Left ventricle myocardium inferior (tissue), 1 donor: ENCODE results near the gene MYO16. TPM values are rescaled to one million over a fixed set of nuclear protein-coding genes. Genes with fewer than 3 reads are reported as not detected.

Experiments
- DNase-seq: peaks from one replicate; pipeline ENCODE4 v3.0.0-alpha.2; 2020
- H3K27ac ChIP-seq: fragments of 200-600 bp; replicated peaks from 2 replicates; pipeline ENCODE4 v1.8.0; 2021
- H3K27me3 ChIP-seq: fragments of 200-600 bp; 2 replicates; pipeline ENCODE4 v1.8.0; 2021; ENCODE audit warnings: low read depth
- H3K36me3 ChIP-seq: fragments of 200-600 bp; 2 replicates; pipeline ENCODE4 v1.8.0; 2021
- H3K4me1 ChIP-seq: fragments of 200-600 bp; 2 replicates; pipeline ENCODE4 v1.8.0; 2021
- H3K4me3 ChIP-seq: fragments of 200-600 bp; 2 replicates; pipeline ENCODE4 v1.8.0; 2021; ENCODE audit warnings: mild to moderate bottlenecking, moderate library complexity
- H3K9me3 ChIP-seq: fragments of 200-600 bp; replicated peaks from 2 replicates; pipeline ENCODE4 v1.8.0; 2021
- CTCF ChIP-seq: fragments of 200-600 bp; IDR thresholded peaks from 2 replicates; pipeline ENCODE4 v1.8.0; 2021; ENCODE audit warnings: antibody characterized with exemption, mild to moderate bottlenecking, borderline replicate concordance
- intact Hi-C: fragments of 100-400 bp; cut with micrococcal nuclease; formaldehyde crosslinking; loops from one replicate; pipeline ENCODE4 v1.11.0; 2022
- total RNA-seq: library from RNA; stranded (reverse); fragmentation: NEBNext Ultra II Directional; extraction: Animal tissue kit (Norgen Biotek cat#: 25700); gene quantifications from one replicate; pipeline ENCODE4 v1.2.1, GENCODE V29; 2021
- donor health status: DM: no; HTN: yes; CAD: no; lungs with severe emphysema.

The MYO16 gene
- total RNA-seq, 1 donor from 2014 or later: 1.7 TPM

GRCh38 chr13:108993346-108993745, 363.9 kb downstream of the MYO16 start:
- no peaks in the 10 kb centered on the region for H3K9me3 ChIP-seq
- intact Hi-C loops: no loop called here
- no peak for TF ChIP-seq CTCF
- H3K4me3 ChIP-seq: no peak overlapping the region
- H3K27ac ChIP-seq: no peak overlapping the region
- DNase-seq: no peak
- H3K4me1 ChIP-seq: no peaks in the 10 kb centered on the region
- no peaks in the 10 kb centered on the region for H3K27me3 ChIP-seq
- no peaks in the 10 kb centered on the region for H3K36me3 ChIP-seq

DNA sequence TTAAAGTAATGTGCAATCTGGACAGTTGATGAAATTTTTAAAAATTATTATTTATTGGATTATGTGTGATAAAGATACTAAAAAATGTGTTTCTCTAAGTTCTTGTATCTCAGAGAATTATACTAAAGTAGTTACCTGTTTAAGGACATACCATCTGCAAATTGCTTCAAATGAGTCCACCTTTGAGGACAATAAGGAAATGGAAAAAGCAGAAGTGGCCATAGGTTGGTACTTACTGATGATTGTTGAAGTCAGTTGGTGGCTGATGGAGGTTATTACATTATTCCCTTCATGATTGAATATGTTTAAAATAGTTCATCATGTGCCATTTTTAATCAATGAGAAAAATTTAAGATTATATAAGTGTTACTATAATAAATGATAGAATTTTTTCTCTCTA, 367.0 kb downstream of the MYO16 start:
- intact Hi-C loops: no loop called here
- no peak for TF ChIP-seq CTCF
- no peaks in the 10 kb centered on the region for H3K27me3 ChIP-seq
- no peaks in the 10 kb centered on the region for H3K36me3 ChIP-seq
- H3K4me3 ChIP-seq: no peak overlapping the region
- DNase-seq: no peak
- H3K4me1 ChIP-seq: no peaks in the 10 kb centered on the region
- no peak overlapping the region for H3K27ac ChIP-seq
- no peaks in the 10 kb centered on the region for H3K9me3 ChIP-seq

GRCh38 chr13:109000207-109000606, 370.8 kb downstream of the MYO16 start:
- H3K4me3 ChIP-seq: no peak overlapping the region
- no peaks in the 10 kb centered on the region for H3K9me3 ChIP-seq
- no peaks in the 10 kb centered on the region for H3K36me3 ChIP-seq
- H3K4me1 ChIP-seq: no peaks in the 10 kb centered on the region
- no peaks in the 10 kb centered on the region for H3K27me3 ChIP-seq
- no peak for DNase-seq
- no peak overlapping the region for H3K27ac ChIP-seq
- no peak for TF ChIP-seq CTCF
- intact Hi-C loops: no loop called here

DNA sequence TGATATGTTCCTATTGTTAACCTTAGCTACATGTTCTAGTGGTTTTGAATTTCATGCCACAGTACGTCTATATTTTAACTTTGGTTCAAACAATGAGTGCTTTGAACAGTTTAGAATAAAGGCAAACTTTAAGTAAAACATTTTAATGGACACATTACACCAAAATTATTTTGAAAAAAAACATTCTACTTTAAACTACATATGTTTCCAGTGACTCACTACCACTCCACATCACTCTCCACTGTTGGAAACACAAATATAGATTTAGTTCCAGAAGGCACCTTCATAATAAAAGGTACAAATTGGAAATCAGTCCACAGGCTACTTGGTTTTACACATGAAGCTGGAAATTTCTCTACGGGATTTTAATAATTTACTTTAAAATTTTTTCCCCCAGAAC, 373.5 kb downstream of the MYO16 start:
- no peak overlapping the region for H3K4me3 ChIP-seq
- intact Hi-C loops: no loop called here
- no peak overlapping the region for H3K27ac ChIP-seq
- H3K36me3 ChIP-seq: no peaks in the 10 kb centered on the region
- DNase-seq: no peak
- H3K4me1 ChIP-seq: no peaks in the 10 kb centered on the region
- no peaks in the 10 kb centered on the region for H3K27me3 ChIP-seq
- no peaks in the 10 kb centered on the region for H3K9me3 ChIP-seq
- no peak for TF ChIP-seq CTCF

GRCh38 chr13:109007946-109008345, 378.5 kb downstream of the MYO16 start:
- no peak overlapping the region for H3K4me3 ChIP-seq
- intact Hi-C loops: no loop called here
- DNase-seq: no peak
- TF ChIP-seq CTCF: no peak
- no peaks in the 10 kb centered on the region for H3K27me3 ChIP-seq
- no peaks in the 10 kb centered on the region for H3K9me3 ChIP-seq
- H3K4me1 ChIP-seq: no peaks in the 10 kb centered on the region
- no peak overlapping the region for H3K27ac ChIP-seq
- H3K36me3 ChIP-seq: no peaks in the 10 kb centered on the region

- no peak for DNase-seq
- Histone ChIP-seq H3K27ac (no peak overlapping the region), H3K4me1 (no peaks in the 10 kb centered on the region), H3K36me3 (no peaks in the 10 kb centered on the region), H3K4me3 (no peak overlapping the region), H3K27me3 (no peaks in the 10 kb centered on the region), H3K9me3 (peaks cover 5% of the 10 kb centered on the region)
- no peak for TF ChIP-seq CTCF
- intact Hi-C loops: no loop called here
Observed at GRCh38 chr13:109009756-109010155, 380.3 kb downstream of the MYO16 start.
